ENCODE data around the gene CCSER1. TPM values are rescaled to one million over a fixed set of nuclear protein-coding genes. Genes with fewer than 3 reads are reported as not detected.
"Not testable (repeated sequence)": the region's sequence is repeated elsewhere in the genome, so short reads cannot be mapped to it uniquely, and the experiment has no call there.

CCSER1 gene
- total RNA-seq, 1 donor from 2014 or later, result 18.1 TPM

DNA sequence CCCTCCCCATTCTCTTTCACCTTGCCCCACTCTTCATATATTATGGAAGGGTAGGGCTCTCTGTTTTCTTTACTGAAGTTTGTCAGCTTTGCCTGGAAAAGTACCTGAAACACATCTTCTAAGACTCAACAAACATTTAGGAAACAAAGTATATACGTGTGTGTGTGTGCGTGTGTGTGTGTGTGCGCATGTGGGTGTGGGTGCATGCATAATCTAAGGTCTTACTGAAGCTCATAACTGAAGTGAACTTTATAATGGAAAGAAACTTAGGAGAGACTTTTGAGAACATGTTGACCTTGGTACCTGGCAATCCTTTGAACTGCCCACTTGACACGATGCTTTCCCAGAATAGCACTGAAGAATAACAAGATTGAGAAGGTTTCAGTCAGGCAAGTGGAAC, 1190.2 kb downstream of the CCSER1 start:
- Mint-ChIP-seq H3K4me3 (no peak overlapping the region), H3K27me3 (no peaks in the 10 kb centered on the region), H3K27ac (no peak overlapping the region), H3K36me3 (no peaks in the 10 kb centered on the region), H3K9me3 (no peaks in the 10 kb centered on the region), H3K4me1 (ENCODE audit: unreplicated experiment) (no peaks in the 10 kb centered on the region)
- no peak for DNase-seq (ENCODE audit: extremely low spot score, unreplicated experiment)
- TF ChIP-seq, protein P1, sequence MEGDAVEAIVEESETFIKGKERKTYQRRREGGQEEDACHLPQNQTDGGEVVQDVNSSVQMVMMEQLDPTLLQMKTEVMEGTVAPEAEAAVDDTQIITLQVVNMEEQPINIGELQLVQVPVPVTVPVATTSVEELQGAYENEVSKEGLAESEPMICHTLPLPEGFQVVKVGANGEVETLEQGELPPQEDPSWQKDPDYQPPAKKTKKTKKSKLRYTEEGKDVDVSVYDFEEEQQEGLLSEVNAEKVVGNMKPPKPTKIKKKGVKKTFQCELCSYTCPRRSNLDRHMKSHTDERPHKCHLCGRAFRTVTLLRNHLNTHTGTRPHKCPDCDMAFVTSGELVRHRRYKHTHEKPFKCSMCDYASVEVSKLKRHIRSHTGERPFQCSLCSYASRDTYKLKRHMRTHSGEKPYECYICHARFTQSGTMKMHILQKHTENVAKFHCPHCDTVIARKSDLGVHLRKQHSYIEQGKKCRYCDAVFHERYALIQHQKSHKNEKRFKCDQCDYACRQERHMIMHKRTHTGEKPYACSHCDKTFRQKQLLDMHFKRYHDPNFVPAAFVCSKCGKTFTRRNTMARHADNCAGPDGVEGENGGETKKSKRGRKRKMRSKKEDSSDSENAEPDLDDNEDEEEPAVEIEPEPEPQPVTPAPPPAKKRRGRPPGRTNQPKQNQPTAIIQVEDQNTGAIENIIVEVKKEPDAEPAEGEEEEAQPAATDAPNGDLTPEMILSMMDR (conservative IDR thresholded peaks at IDR 0.05), result no peak

DNA sequence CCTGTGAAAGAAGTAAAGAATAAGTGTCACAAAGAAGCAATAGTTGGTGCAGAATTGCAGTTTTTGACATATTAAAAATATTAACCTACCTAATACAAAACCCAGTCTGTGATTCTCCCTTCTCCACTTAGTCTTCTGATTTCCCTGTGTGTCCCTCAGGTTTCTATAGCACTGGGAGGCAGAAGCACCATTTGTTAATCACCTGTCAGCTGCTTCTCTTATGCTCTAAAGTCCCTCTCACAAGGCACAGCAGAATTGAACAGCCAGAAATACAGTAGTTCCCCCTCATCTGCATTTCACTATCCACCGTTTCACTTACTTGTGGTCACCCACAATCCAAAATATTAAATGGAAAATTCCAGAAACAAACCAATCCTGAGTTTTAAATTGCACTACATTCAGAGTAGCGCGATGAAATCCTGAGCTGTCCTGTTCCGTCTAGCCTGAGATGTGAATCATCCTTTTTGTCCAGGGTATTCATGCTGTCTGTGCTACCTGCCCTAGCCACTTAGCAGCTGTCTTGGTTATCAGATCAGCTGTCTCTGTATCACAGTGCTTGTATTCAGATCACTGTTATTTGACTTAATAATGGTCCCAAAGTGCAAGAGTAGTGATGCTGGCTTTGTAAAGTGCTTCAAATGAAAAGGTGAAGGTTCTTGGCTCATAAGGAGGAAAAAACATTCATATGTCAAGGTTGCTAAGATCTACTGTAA, 1192.5 kb downstream of the CCSER1 start:
- TF ChIP-seq, protein P1 (conservative IDR thresholded peaks at IDR 0.05), result no peak
- DNase-seq (ENCODE audit: extremely low spot score, unreplicated experiment), result no peak
- Mint-ChIP-seq H3K4me1 (ENCODE audit: unreplicated experiment) (no peaks in the 10 kb centered on the region), H3K27me3 (no peaks in the 10 kb centered on the region), H3K27ac (no peak overlapping the region), H3K36me3 (no peaks in the 10 kb centered on the region), H3K9me3 (no peaks in the 10 kb centered on the region), H3K4me3 (no peak overlapping the region)

DNA sequence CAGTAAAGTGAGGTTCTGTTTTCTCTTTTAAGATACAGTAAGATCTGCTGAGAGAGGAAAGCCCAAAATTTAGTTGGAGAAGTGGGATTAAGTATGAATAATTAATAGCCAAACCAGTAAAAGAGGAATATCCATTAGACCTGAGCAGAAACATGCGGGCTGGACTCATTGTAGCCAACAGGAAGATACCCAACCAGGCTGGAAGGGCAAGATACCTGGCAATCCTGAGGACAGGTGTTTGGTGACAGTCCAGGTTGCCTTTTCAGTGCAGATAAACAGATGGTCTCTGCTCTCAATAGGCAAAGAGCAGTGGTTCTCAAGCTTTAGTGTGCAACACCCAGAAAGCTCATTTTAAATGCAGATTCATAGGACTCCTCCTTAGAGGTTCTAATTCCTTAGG, 1195.8 kb downstream of the CCSER1 start:
- peaks cover 3% of the 10 kb centered on the region for H3K4me1 Mint-ChIP-seq (ENCODE audit: unreplicated experiment)
- TF ChIP-seq, protein P1 (conservative IDR thresholded peaks at IDR 0.05), result no peak
- no peak for DNase-seq (ENCODE audit: extremely low spot score, unreplicated experiment)
- H3K9me3 Mint-ChIP-seq, result peaks cover 14% of the 10 kb centered on the region
- H3K27ac Mint-ChIP-seq, result no peak overlapping the region
- H3K36me3 Mint-ChIP-seq, result peaks cover 9% of the 10 kb centered on the region
- no peak overlapping the region for H3K4me3 Mint-ChIP-seq
- H3K27me3 Mint-ChIP-seq, result no peaks in the 10 kb centered on the region

DNA sequence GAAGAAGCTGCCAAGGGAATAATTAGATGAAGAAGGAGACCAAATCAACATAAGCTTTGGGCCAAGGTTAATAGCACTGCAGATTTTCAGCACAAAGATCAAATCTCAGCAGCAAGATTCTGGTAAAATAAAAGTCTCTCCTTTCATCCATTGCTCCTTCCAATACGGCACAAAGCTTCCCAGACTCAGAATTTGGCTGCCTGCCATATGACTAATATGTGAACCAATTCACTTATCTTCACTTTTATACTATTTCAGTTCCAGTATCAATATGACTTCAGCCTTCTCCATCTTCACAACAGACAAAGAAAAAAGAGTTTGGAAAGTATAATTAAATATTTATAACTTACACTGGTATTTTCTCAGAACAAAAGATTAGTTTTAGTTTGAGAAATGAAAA, 1198.3 kb downstream of the CCSER1 start:
- no peak overlapping the region for H3K4me3 Mint-ChIP-seq
- DNase-seq (ENCODE audit: extremely low spot score, unreplicated experiment), result no peak
- H3K4me1 Mint-ChIP-seq (ENCODE audit: unreplicated experiment), result peaks cover 3% of the 10 kb centered on the region
- peaks cover 9% of the 10 kb centered on the region for H3K36me3 Mint-ChIP-seq
- H3K27ac Mint-ChIP-seq, result no peak overlapping the region
- H3K9me3 Mint-ChIP-seq, result peaks cover 17% of the 10 kb centered on the region
- TF ChIP-seq, protein P1 (conservative IDR thresholded peaks at IDR 0.05), result no peak
- H3K27me3 Mint-ChIP-seq, result no peaks in the 10 kb centered on the region

DNA sequence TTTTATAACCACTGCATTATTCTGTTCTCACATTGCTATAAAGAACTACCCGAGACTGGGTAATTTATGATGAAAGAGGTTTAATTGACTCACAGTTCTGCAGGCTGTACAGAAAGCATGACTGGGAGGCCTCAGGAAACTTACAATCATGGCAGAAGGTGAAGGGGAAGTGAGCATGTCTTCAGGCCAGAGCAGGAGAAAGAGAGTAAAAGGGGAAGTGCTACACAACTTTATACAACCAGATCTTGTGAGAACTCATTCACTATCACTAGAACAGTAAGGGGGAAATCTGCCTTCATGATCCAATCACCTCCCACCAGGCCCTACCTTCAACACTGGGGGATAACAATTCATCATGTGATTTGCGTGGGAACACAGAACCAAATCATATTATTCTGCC, 1199.0 kb downstream of the CCSER1 start:
- not testable (repeated sequence) for DNase-seq (ENCODE audit: extremely low spot score, unreplicated experiment); H3K27me3 Mint-ChIP-seq; H3K36me3 Mint-ChIP-seq; H3K4me3 Mint-ChIP-seq; H3K27ac Mint-ChIP-seq; H3K4me1 Mint-ChIP-seq (ENCODE audit: unreplicated experiment)
- H3K9me3 Mint-ChIP-seq, result peaks cover 17% of the 10 kb centered on the region

DNA sequence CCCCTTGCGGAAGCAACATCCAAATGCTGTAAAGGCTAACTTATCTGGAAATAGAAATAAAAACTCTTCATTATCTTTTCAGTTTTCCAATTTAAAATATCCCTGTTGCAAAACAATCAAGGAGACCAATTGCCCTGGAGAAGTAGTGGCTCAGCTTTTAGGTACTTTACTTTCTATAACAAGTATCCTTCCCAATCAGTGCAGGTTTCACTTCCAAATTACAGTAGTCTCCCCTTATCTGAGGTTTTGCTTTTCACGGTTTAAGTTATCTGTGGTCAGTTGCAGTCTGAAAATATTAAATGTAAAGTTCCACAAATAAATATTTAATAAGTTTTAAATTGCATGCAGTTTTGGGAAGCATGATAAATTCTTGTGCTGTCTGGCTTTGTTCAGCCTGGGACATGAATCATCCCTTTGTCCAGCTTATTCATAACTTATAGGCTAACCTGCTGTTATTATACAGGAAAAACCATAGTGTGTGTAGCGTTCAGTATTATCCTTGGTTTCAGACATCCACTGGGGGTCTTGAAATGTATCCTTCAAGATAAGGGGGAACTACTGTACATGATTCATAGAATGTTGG, 1203.5 kb downstream of the CCSER1 start:
- H3K4me1 Mint-ChIP-seq (ENCODE audit: unreplicated experiment), result peaks cover 3% of the 10 kb centered on the region
- H3K27ac Mint-ChIP-seq, result no peak overlapping the region
- peaks cover 17% of the 10 kb centered on the region for H3K9me3 Mint-ChIP-seq
- H3K36me3 Mint-ChIP-seq, result peaks cover 9% of the 10 kb centered on the region
- DNase-seq (ENCODE audit: extremely low spot score, unreplicated experiment), result no peak
- H3K4me3 Mint-ChIP-seq, result no peak overlapping the region
- no peaks in the 10 kb centered on the region for H3K27me3 Mint-ChIP-seq
- TF ChIP-seq, protein P1 (conservative IDR thresholded peaks at IDR 0.05), result no peak
